HepG2 (cell line): ENCODE results near the gene RYR2. TPM values are rescaled to one million over a fixed set of nuclear protein-coding genes. Genes with fewer than 3 reads are reported as not detected.

ENCODE experiments used
- ATAC-seq: fragments of 200-7000 bp; cut with Tn5 transposase; 3 replicates; pipeline ENCODE4 v1.9.1; 2020; ENCODE audit warnings: mild to moderate bottlenecking, moderate library complexity
- BruUV-seq: library from RNA; stranded (reverse); fragments of 400-500 nt; replicated peaks from 2 replicates; lab custom pipeline; 2021; lab: Mats Ljungman, UMichigan
- CTCF ChIA-PET: fragments of 300-600 bp; formaldehyde crosslinking; extraction: SDS; loops from one replicate; lab custom pipeline; 2021; ENCODE audit warnings: low total read pairs, inconsistent platforms, low intra/inter-chr PET ratio; lab: Yijun Ruan, JAX
- POLR2A ChIA-PET: fragments of 350-600 bp; sonication (Branson Sonifier 250); formaldehyde crosslinking; loops from one replicate; lab custom pipeline; 2020; ENCODE audit warnings: antibody characterized with exemption, inconsistent platforms; lab: Yijun Ruan, JAX
- DNase-seq: peaks from one replicate; pipeline ENCODE4 v3.0.0-alpha.2; 2015; ENCODE audit warnings: low spot score
- FAIRE-seq: peaks from 3 replicates; lab custom pipeline; 2011; peaks lifted over from hg19 to GRCh38; lab: Jason Lieb, UNC
- H2AFZ ChIP-seq: one replicate; pipeline ENCODE4 v1.6.1; 2011; ENCODE audit warnings: low read length, inconsistent platforms
- H3K27ac ChIP-seq: fragments of 300-600 bp; 3 replicates; pipeline ENCODE4 v1.8.0; 2011; ENCODE audit warnings: mixed run types, mild to moderate bottlenecking, mixed read lengths, low read length, inconsistent platforms; ENCODE audit not compliant: insufficient read depth; ENCODE audit errors: extremely low read length
- H3K27me3 ChIP-seq, 2 experiments: fragments of 200-600 bp in 1 of 2; 2 replicates in 1 of 2; 3 replicates in 1 of 2; pipeline versions ENCODE4 v1.6.0 to v1.8.0; 2011; ENCODE audit warnings: low read length in 2 of 2, mild to moderate bottlenecking in 2 of 2, moderate library complexity in 2 of 2, inconsistent platforms in 1 of 2; ENCODE audit not compliant: insufficient read depth in 2 of 2, control insufficient read depth in 1 of 2
- H3K36me3 ChIP-seq, 2 experiments: fragments of 200-600 bp in 1 of 2; replicated peaks in 1 of 2; 2 replicates in 1 of 2; 3 replicates in 1 of 2; pipeline versions ENCODE4 v1.5.1 to v1.8.0; 2011; ENCODE audit warnings: low read length in 2 of 2, inconsistent platforms in 1 of 2; ENCODE audit not compliant: insufficient read depth in 2 of 2, control insufficient read depth in 1 of 2
- H3K4me1 ChIP-seq: 2 replicates; pipeline ENCODE4 v1.5.1; 2012; ENCODE audit warnings: low read length, inconsistent platforms; ENCODE audit not compliant: insufficient read depth
- H3K4me2 ChIP-seq: 2 replicates; pipeline ENCODE4 v1.6.0; 2011; ENCODE audit warnings: low read depth, low read length, inconsistent platforms
- H3K4me3 ChIP-seq, 3 experiments: fragments of 200-600 bp in 1 of 3; sonication (generic), shearing (Covaris generic) in 1 of 3; replicated peaks in 1 of 3; 2 replicates each; pipeline ENCODE4 v1.5.1; 2011 to 2016; ENCODE audit warnings: low read length in 3 of 3, inconsistent platforms in 2 of 3, low read depth in 2 of 3, mild to moderate bottlenecking in 2 of 3, control low read depth in 1 of 3, mixed read lengths in 1 of 3; ENCODE audit not compliant: insufficient read depth in 1 of 3
- H3K79me2 ChIP-seq: one replicate; pipeline ENCODE4 v1.6.1; 2011; ENCODE audit warnings: low read length, inconsistent platforms; ENCODE audit not compliant: insufficient read depth
- H3K9ac ChIP-seq: 2 replicates; pipeline ENCODE4 v1.6.0; 2011; ENCODE audit warnings: mild to moderate bottlenecking, low read depth, low read length, inconsistent platforms; ENCODE audit not compliant: insufficient read depth
- H3K9me3 ChIP-seq: 2 replicates; pipeline ENCODE4 v1.5.1; 2012; ENCODE audit warnings: mild to moderate bottlenecking, low read length
- H4K20me1 ChIP-seq: 2 replicates; pipeline ENCODE4 v1.6.0; 2011; ENCODE audit warnings: inconsistent platforms, mild to moderate bottlenecking, low read length, moderate library complexity; ENCODE audit not compliant: insufficient read depth
- CEBPB ChIP-seq: IDR thresholded peaks from 2 replicates; pipeline ENCODE4 v1.6.1; 2011; ENCODE audit warnings: low read depth, low read length, improper control_type of control experiment, borderline replicate concordance
- LBX2 ChIP-seq: sonication (generic); formaldehyde crosslinking; IDR thresholded peaks from 2 replicates; pipeline ENCODE4 v1.5.0; 2020; ENCODE audit warnings: missing genetic modification reagents, mild to moderate bottlenecking, borderline replicate concordance
- MAZ ChIP-seq, 2 experiments: sonication (generic) in 1 of 2; formaldehyde crosslinking in 1 of 2; IDR thresholded peaks; 2 replicates each; pipeline versions ENCODE4 v1.5.0 to v1.6.1; 2012 to 2020; ENCODE audit warnings: low read depth in 2 of 2, mild to moderate bottlenecking in 2 of 2, borderline replicate concordance in 1 of 2, improper control_type of control experiment in 1 of 2, low read length in 1 of 2, missing genetic modification reagents in 1 of 2, moderate library complexity in 1 of 2
- TIGD3 ChIP-seq: sonication (generic); formaldehyde crosslinking; IDR thresholded peaks from 2 replicates; pipeline ENCODE4 v1.5.1; 2020; ENCODE audit warnings: mild to moderate bottlenecking, missing genetic modification reagents, borderline replicate concordance
- ZKSCAN1 ChIP-seq: fragments of 150-350 bp; IDR thresholded peaks from 2 replicates; pipeline ENCODE4 v1.6.1; 2014; ENCODE audit warnings: low read length
- ZNF407 ChIP-seq: sonication (generic); formaldehyde crosslinking; IDR thresholded peaks from one replicate; pipeline ENCODE4 v1.5.1; 2020; ENCODE audit warnings: mild to moderate bottlenecking, missing genetic modification reagents; ENCODE audit errors: not compliant biosample characterization
- ZNF562 ChIP-seq: sonication (generic); formaldehyde crosslinking; IDR thresholded peaks from 2 replicates; pipeline ENCODE4 v1.8.0; 2022; ENCODE audit warnings: missing genetic modification reagents, borderline replicate concordance
- WGBS: methylation state at CpG from one replicate; pipeline ENCODE4 v1.1.6; 2017; ENCODE audit warnings: low lambda C conversion rate; 5-methylcytosine and 5-hydroxymethylcytosine counted together
- in situ Hi-C: cut with HindIII; loops from 2 replicates; pipeline ENCODE4 v1.10.0; 2017; ENCODE audit warnings: low pct_unique_long_range_greater_than_20kb; ENCODE audit not compliant: extremely low pct_ligation_motif_present
- intact Hi-C: fragments of 100-400 bp; cut with micrococcal nuclease; formaldehyde crosslinking; loops from one replicate; pipeline ENCODE4 v1.10.0; 2022; ENCODE audit not compliant: unreplicated experiment
- polyA plus RNA-seq, 8 experiments: library from polyadenylated mRNA; depleted of rRNA in 3 of 8; stranded (reverse) in 7 of 8; unstranded in 1 of 8; fragments of >200 nt; fragmentation: Illumina TruSeq in 4 of 8; extraction: Trizol in 4 of 8; gene quantifications; 2 replicates each; pipeline versions ENCODE4 v1.2.1 to v1.2.3, GENCODE V29; 2011 to 2016; ENCODE audit warnings: low read depth in 4 of 8, missing spikeins in 1 of 8, mixed read lengths in 1 of 8; ENCODE audit not compliant: insufficient read depth in 1 of 8
- total RNA-seq, 5 experiments: library from RNA; depleted of rRNA; stranded (reverse); fragments of >200 nt; fragmentation: Illumina TruSeq; extraction: Trizol; gene quantifications; 2 replicates each; pipeline ENCODE4 v1.2.3, GENCODE V29; 2016; ENCODE audit warnings: low read depth in 1 of 5

Gene RYR2
- total and polyA plus RNA-seq, 2 of the 13 experiments (the other 11 are each of a cell fraction or from before 2014, with no cell fraction given): not detected

- CTCF ChIA-PET: no interaction called here
- Histone ChIP-seq H3K4me3 (no peak overlapping the region), H3K9me3 (no peaks in the 10 kb centered on the region), H3K9ac (no peak overlapping the region), H3K27ac (no peak overlapping the region), H4K20me1 (no peaks in the 10 kb centered on the region), H3K4me2 (no peak overlapping the region), H3K79me2 (no peaks in the 10 kb centered on the region), H3K4me1 (no peaks in the 10 kb centered on the region), H2AFZ (no peak overlapping the region), H3K27me3 (no peaks in the 10 kb centered on the region; a peak in 1 of 5 replicates), H3K36me3 (no peaks in the 10 kb centered on the region)
- ATAC-seq (no peak), FAIRE-seq (no peak), DNase-seq (no peak)
- intact Hi-C loops: no loop called here
- in situ Hi-C loops: no loop called here
- no TSS peak for BruUV-seq
- WGBS: 21% methylated on average over 3 of the region's 3 CpGs
- TF ChIP-seq CEBPB: peak; percentile 58; the same call in 1 of the 2 replicates
- TF ChIP-seq ZNF562: no peak
- POLR2A ChIA-PET: no interaction called here
These were observed 310.8 kb downstream of the RYR2 start for GRCh38 chr1:237352747-237353146.

GRCh38 chr1:237353918-237354317 is 311.9 kb downstream of the RYR2 start:
- no TSS peak for BruUV-seq
- WGBS: 13% methylated on average over 4 of the region's 4 CpGs
- Histone ChIP-seq H3K79me2 (no peaks in the 10 kb centered on the region), H3K4me3 (no peak overlapping the region), H3K4me1 (no peaks in the 10 kb centered on the region), H3K9ac (no peak overlapping the region), H2AFZ (no peak overlapping the region), H3K9me3 (no peaks in the 10 kb centered on the region), H4K20me1 (no peaks in the 10 kb centered on the region), H3K27ac (no peak overlapping the region), H3K4me2 (no peak overlapping the region), H3K27me3 (no peaks in the 10 kb centered on the region; a peak in 1 of 5 replicates), H3K36me3 (no peaks in the 10 kb centered on the region)
- intact Hi-C loops: no loop called here
- FAIRE-seq: no peak
- ChIA-PET CTCF (no interaction called here), POLR2A (no interaction called here)
- no peak for ATAC-seq
- in situ Hi-C loops: no loop called here
- DNase-seq: no peak
- no peak for TF ChIP-seq ZKSCAN1
- TF ChIP-seq ZNF407 (CRISPR knock-in tag): no peak
- no peak for TF ChIP-seq TIGD3 (CRISPR knock-in tag)
- no peak for TF ChIP-seq MAZ (IDR thresholded peaks at IDR 0.05; ENCODE audit: borderline replicate concordance, low read depth, low read length)
- TF ChIP-seq MAZ (CRISPR knock-in tag; IDR thresholded peaks at IDR 0.05; ENCODE audit: low read depth): no peak
- no peak for TF ChIP-seq LBX2 (CRISPR knock-in tag)
